ENCODE results near the gene TNRC6C.

TNRC6C gene

GRCh38 chr17:78032166-78032565 lies 73.7 kb downstream of the TNRC6C start:
- Histone ChIP-seq H3K4me2 (peak overlapping the region; percentile 38), H3K27ac (peak overlapping the region; percentile 29; the same call in 1 of the 2 replicates), H3K4me3 (IDR thresholded peaks at IDR 0.05; ENCODE audit: insufficient read depth, low read depth, low read length) (no peak overlapping the region), H2AFZ (ENCODE audit: low read depth) (no peak overlapping the region), H3K79me2 (ENCODE audit: insufficient read depth, low read depth) (no peaks in the 10 kb centered on the region), H4K20me1 (ENCODE audit: insufficient read depth) (no peaks in the 10 kb centered on the region), H3K9ac (no peak overlapping the region), H3K27me3 (ENCODE audit: insufficient read depth, low read depth) (no peaks in the 10 kb centered on the region), H3K4me1 (ENCODE audit: low read depth, poor library complexity, severe bottlenecking) (peaks cover 45% of the 10 kb centered on the region), H3K36me3 (ENCODE audit: insufficient read depth) (no peaks in the 10 kb centered on the region)
- no peak for TF ChIP-seq CTCF (conservative IDR thresholded peaks at IDR 0.05; ENCODE audit: low read depth, low read length)

GRCh38 chr17:78034429-78035091 lies 76.1 kb downstream of the TNRC6C start:
- H3K27ac ChIP-seq: no peak overlapping the region
- no peaks in the 10 kb centered on the region for H4K20me1 ChIP-seq (ENCODE audit: insufficient read depth)
- no peaks in the 10 kb centered on the region for H3K36me3 ChIP-seq (ENCODE audit: insufficient read depth)
- H2AFZ ChIP-seq (ENCODE audit: low read depth): no peak overlapping the region
- no peak for TF ChIP-seq CTCF (conservative IDR thresholded peaks at IDR 0.05; ENCODE audit: low read depth, low read length)
- H3K9ac ChIP-seq: no peak overlapping the region
- H3K27me3 ChIP-seq (ENCODE audit: insufficient read depth, low read depth): no peaks in the 10 kb centered on the region
- H3K4me3 ChIP-seq (IDR thresholded peaks at IDR 0.05; ENCODE audit: insufficient read depth, low read depth, low read length): no peak overlapping the region
- peaks cover 45% of the 10 kb centered on the region for H3K4me1 ChIP-seq (ENCODE audit: low read depth, poor library complexity, severe bottlenecking)
- no peak overlapping the region for H3K4me2 ChIP-seq
- H3K79me2 ChIP-seq (ENCODE audit: insufficient read depth, low read depth): no peaks in the 10 kb centered on the region

GRCh38 chr17:78037280-78037679 lies 78.8 kb downstream of the TNRC6C start:
- Histone ChIP-seq H3K79me2 (ENCODE audit: insufficient read depth, low read depth) (no peaks in the 10 kb centered on the region), H2AFZ (ENCODE audit: low read depth) (no peak overlapping the region), H3K27me3 (ENCODE audit: insufficient read depth, low read depth) (no peaks in the 10 kb centered on the region), H3K4me2 (no peak overlapping the region), H4K20me1 (ENCODE audit: insufficient read depth) (no peaks in the 10 kb centered on the region), H3K36me3 (ENCODE audit: insufficient read depth) (no peaks in the 10 kb centered on the region), H3K4me3 (IDR thresholded peaks at IDR 0.05; ENCODE audit: insufficient read depth, low read depth, low read length) (no peak overlapping the region), H3K27ac (no peak overlapping the region), H3K9ac (no peak overlapping the region), H3K4me1 (ENCODE audit: low read depth, poor library complexity, severe bottlenecking) (peaks cover 25% of the 10 kb centered on the region)
- TF ChIP-seq CTCF (conservative IDR thresholded peaks at IDR 0.05; ENCODE audit: low read depth, low read length): no peak

- Histone ChIP-seq H3K36me3 (ENCODE audit: insufficient read depth) (no peaks in the 10 kb centered on the region), H2AFZ (ENCODE audit: low read depth) (no peak overlapping the region), H3K27ac (no peak overlapping the region), H3K4me2 (no peak overlapping the region), H3K4me1 (ENCODE audit: low read depth, poor library complexity, severe bottlenecking) (peaks cover 15% of the 10 kb centered on the region), H3K79me2 (ENCODE audit: insufficient read depth, low read depth) (no peaks in the 10 kb centered on the region), H4K20me1 (ENCODE audit: insufficient read depth) (no peaks in the 10 kb centered on the region), H3K9ac (no peak overlapping the region), H3K27me3 (ENCODE audit: insufficient read depth, low read depth) (no peaks in the 10 kb centered on the region), H3K4me3 (IDR thresholded peaks at IDR 0.05; ENCODE audit: insufficient read depth, low read depth, low read length) (no peak overlapping the region)
- TF ChIP-seq CTCF (conservative IDR thresholded peaks at IDR 0.05; ENCODE audit: low read depth, low read length): no peak
Observed at GRCh38 chr17:78038748-78039288, 80.3 kb downstream of the TNRC6C start.

All from KMS-11 (cell line).